Measurements from ENCODE around the gene NAT14. TPM values are rescaled to one million over a fixed set of nuclear protein-coding genes. Genes with fewer than 3 reads are reported as not detected.

The NAT14 gene
- polyA plus RNA-seq, 1 donor (not counting 4 experiments of a cell fraction or from before 2014, with no cell fraction given) = 11.0 TPM

- Histone ChIP-seq H3K4me1 (ENCODE audit: control insufficient read depth, extremely low read depth, insufficient read depth, low read length) (peaks cover 20% of the 10 kb centered on the region), H3K9me3 (ENCODE audit: control insufficient read depth, low read depth, low read length) (no peaks in the 10 kb centered on the region), H4K20me1 (ENCODE audit: control insufficient read depth, extremely low read depth, insufficient read depth, low read length) (peaks cover 8% of the 10 kb centered on the region), H3K79me2 (ENCODE audit: control insufficient read depth, insufficient read depth, low read length) (no peaks in the 10 kb centered on the region), H2AFZ (ENCODE audit: control insufficient read depth, low read length) (no peak overlapping the region), H3K4me3 (ENCODE audit: control insufficient read depth in 2 of 3, extremely low read depth in 1 of 3, insufficient read depth in 2 of 3, low read depth in 1 of 3, low read length in 3 of 3) (no peak overlapping the region), H3K36me3 (ENCODE audit: control insufficient read depth in 2 of 2, extremely low read depth in 1 of 2, insufficient read depth in 2 of 2, low read length in 2 of 2) (peaks cover 0 to 3% of the 10 kb centered on the region in 2 experiments), H3K9me1 (ENCODE audit: control insufficient read depth, extremely low read depth, insufficient read depth, low read length) (no peaks in the 10 kb centered on the region), H3K27ac (ENCODE audit: control insufficient read depth, insufficient read depth, low read length) (no peak overlapping the region), H3K27me3 (ENCODE audit: control insufficient read depth, extremely low read depth, insufficient read depth, low read length) (peaks cover 34% of the 10 kb centered on the region), H3K4me2 (ENCODE audit: control insufficient read depth, extremely low read depth, insufficient read depth, low read depth, low read length) (peak overlapping the region; percentile 27), H3K9ac (ENCODE audit: control insufficient read depth, extremely low read depth, insufficient read depth, low read length) (no peak overlapping the region)
- dilution Hi-C loops (cut with MboI; ENCODE audit: extremely low pct_ligation_motif_present, low sequenced_read_pairs) = no loop called here
- DNase-seq (ENCODE audit: low read depth, low spot score) = no peak
- TF ChIP-seq, protein P1, sequence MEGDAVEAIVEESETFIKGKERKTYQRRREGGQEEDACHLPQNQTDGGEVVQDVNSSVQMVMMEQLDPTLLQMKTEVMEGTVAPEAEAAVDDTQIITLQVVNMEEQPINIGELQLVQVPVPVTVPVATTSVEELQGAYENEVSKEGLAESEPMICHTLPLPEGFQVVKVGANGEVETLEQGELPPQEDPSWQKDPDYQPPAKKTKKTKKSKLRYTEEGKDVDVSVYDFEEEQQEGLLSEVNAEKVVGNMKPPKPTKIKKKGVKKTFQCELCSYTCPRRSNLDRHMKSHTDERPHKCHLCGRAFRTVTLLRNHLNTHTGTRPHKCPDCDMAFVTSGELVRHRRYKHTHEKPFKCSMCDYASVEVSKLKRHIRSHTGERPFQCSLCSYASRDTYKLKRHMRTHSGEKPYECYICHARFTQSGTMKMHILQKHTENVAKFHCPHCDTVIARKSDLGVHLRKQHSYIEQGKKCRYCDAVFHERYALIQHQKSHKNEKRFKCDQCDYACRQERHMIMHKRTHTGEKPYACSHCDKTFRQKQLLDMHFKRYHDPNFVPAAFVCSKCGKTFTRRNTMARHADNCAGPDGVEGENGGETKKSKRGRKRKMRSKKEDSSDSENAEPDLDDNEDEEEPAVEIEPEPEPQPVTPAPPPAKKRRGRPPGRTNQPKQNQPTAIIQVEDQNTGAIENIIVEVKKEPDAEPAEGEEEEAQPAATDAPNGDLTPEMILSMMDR (optimal IDR thresholded peaks at IDR 0.05 in 1 of 3, IDR thresholded peaks at IDR 0.05 in 1 of 3, conservative IDR thresholded peaks at IDR 0.05 in 1 of 3; ENCODE audit: extremely low read depth in 1 of 3, insufficient read depth in 2 of 3, low read length in 3 of 3) = no peak
- peak; percentile 89 for TF ChIP-seq EZH2 (IDR thresholded peaks at IDR 0.05; ENCODE audit: low read length)
- FAIRE-seq = no peak
Measured at GRCh38 chr19:55451163-55451964, 33.6 kb upstream of the NAT14 start.

DNA sequence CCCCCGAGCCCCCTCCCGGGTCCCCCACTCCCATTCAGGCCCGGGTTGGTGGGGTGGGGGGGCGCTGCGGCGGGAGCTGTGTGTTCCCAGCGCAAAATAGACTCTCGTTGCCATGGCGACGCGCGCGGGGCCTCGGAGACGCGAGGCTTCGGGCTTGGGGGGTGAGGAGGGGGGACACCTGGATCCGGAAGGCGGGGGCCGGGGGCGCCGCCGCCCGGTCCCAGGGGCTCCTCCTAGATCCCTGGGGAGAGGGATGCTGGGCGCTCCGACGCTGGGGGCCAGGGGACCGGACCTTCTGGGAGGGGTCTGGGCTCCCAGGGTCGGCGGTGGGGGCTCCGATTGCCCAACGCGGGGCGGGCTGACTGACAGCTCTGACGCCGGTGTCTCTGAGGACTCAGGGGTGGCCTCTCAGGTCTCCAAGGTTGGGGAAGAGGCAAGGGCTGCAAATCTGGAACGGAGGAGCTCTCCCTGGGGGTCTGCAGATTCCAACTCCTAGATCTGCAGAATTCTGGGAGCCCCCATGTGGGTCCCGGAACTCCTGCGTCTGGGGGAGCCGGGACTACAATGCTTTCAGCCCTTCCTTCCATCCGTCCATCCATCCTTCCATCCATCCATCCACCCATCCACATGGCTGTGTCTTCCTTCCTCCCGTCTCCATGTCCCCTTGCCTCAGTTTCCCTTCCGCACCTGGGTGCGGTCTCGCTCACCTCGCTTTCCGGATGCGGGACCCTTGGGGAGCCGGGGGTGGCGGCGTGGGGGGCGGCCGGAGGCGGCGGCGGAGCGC, 32.8 kb upstream of the NAT14 start:
- H3K79me2 ChIP-seq (ENCODE audit: control insufficient read depth, insufficient read depth, low read length) = no peaks in the 10 kb centered on the region
- H3K4me2 ChIP-seq (ENCODE audit: control insufficient read depth, extremely low read depth, insufficient read depth, low read depth, low read length) = no peak overlapping the region
- TF ChIP-seq, protein P1 (optimal IDR thresholded peaks at IDR 0.05 in 1 of 3, IDR thresholded peaks at IDR 0.05 in 1 of 3, conservative IDR thresholded peaks at IDR 0.05 in 1 of 3; ENCODE audit: extremely low read depth in 1 of 3, insufficient read depth in 2 of 3, low read length in 3 of 3) = no peak
- TF ChIP-seq EZH2 (IDR thresholded peaks at IDR 0.05; ENCODE audit: low read length) = peak; percentile 86
- no peak overlapping the region for H3K4me3 ChIP-seq (ENCODE audit: control insufficient read depth in 2 of 3, extremely low read depth in 1 of 3, insufficient read depth in 2 of 3, low read depth in 1 of 3, low read length in 3 of 3)
- peaks cover 13% of the 10 kb centered on the region for H3K4me1 ChIP-seq (ENCODE audit: control insufficient read depth, extremely low read depth, insufficient read depth, low read length)
- H3K36me3 ChIP-seq (ENCODE audit: control insufficient read depth in 2 of 2, extremely low read depth in 1 of 2, insufficient read depth in 2 of 2, low read length in 2 of 2) = peaks cover 0 to 3% of the 10 kb centered on the region in 2 experiments
- dilution Hi-C loops (cut with MboI; ENCODE audit: extremely low pct_ligation_motif_present, low sequenced_read_pairs) = no loop called here
- DNase-seq (ENCODE audit: low read depth, low spot score) (no peak), FAIRE-seq (no peak)
- H3K9me1 ChIP-seq (ENCODE audit: control insufficient read depth, extremely low read depth, insufficient read depth, low read length) = no peaks in the 10 kb centered on the region
- no peak overlapping the region for H3K27ac ChIP-seq (ENCODE audit: control insufficient read depth, insufficient read depth, low read length)
- H4K20me1 ChIP-seq (ENCODE audit: control insufficient read depth, extremely low read depth, insufficient read depth, low read length) = peaks cover 6% of the 10 kb centered on the region
- H3K9ac ChIP-seq (ENCODE audit: control insufficient read depth, extremely low read depth, insufficient read depth, low read length) = no peak overlapping the region
- H2AFZ ChIP-seq (ENCODE audit: control insufficient read depth, low read length) = no peak overlapping the region
- peaks cover 34% of the 10 kb centered on the region for H3K27me3 ChIP-seq (ENCODE audit: control insufficient read depth, extremely low read depth, insufficient read depth, low read length)
- no peaks in the 10 kb centered on the region for H3K9me3 ChIP-seq (ENCODE audit: control insufficient read depth, low read depth, low read length)

Measured in keratinocyte (primary cell).